HepG2 (cell line): ENCODE measurements around the gene HYAL2. TPM values are rescaled to one million over a fixed set of nuclear protein-coding genes. Genes with fewer than 3 reads are reported as not detected.

Source experiments
- ATAC-seq: fragments of 200-7000 bp; cut with Tn5 transposase; 3 replicates; pipeline ENCODE4 v1.9.1; 2020; ENCODE audit warnings: mild to moderate bottlenecking, moderate library complexity
- BruUV-seq: library from RNA; stranded (reverse); fragments of 400-500 nt; replicated peaks from 2 replicates; lab custom pipeline; 2021; lab: Mats Ljungman, UMichigan
- CTCF ChIA-PET: fragments of 300-600 bp; formaldehyde crosslinking; extraction: SDS; loops from one replicate; lab custom pipeline; 2021; ENCODE audit warnings: low total read pairs, inconsistent platforms, low intra/inter-chr PET ratio; lab: Yijun Ruan, JAX
- POLR2A ChIA-PET: fragments of 350-600 bp; sonication (Branson Sonifier 250); formaldehyde crosslinking; loops from one replicate; lab custom pipeline; 2020; ENCODE audit warnings: antibody characterized with exemption, inconsistent platforms; lab: Yijun Ruan, JAX
- DNase-seq: peaks from one replicate; pipeline ENCODE4 v3.0.0-alpha.2; 2015; ENCODE audit warnings: low spot score
- FAIRE-seq: peaks from 3 replicates; lab custom pipeline; 2011; peaks lifted over from hg19 to GRCh38; lab: Jason Lieb, UNC
- H2AFZ ChIP-seq: one replicate; pipeline ENCODE4 v1.6.1; 2011; ENCODE audit warnings: low read length, inconsistent platforms
- H3K27ac ChIP-seq: fragments of 300-600 bp; 3 replicates; pipeline ENCODE4 v1.8.0; 2011; ENCODE audit warnings: mixed run types, mild to moderate bottlenecking, mixed read lengths, low read length, inconsistent platforms; ENCODE audit not compliant: insufficient read depth; ENCODE audit errors: extremely low read length
- H3K27me3 ChIP-seq, 2 experiments: fragments of 200-600 bp in 1 of 2; 2 replicates in 1 of 2; 3 replicates in 1 of 2; pipeline versions ENCODE4 v1.6.0 to v1.8.0; 2011; ENCODE audit warnings: low read length in 2 of 2, mild to moderate bottlenecking in 2 of 2, moderate library complexity in 2 of 2, inconsistent platforms in 1 of 2; ENCODE audit not compliant: insufficient read depth in 2 of 2, control insufficient read depth in 1 of 2
- H3K36me3 ChIP-seq, 2 experiments: fragments of 200-600 bp in 1 of 2; replicated peaks in 1 of 2; 2 replicates in 1 of 2; 3 replicates in 1 of 2; pipeline versions ENCODE4 v1.5.1 to v1.8.0; 2011; ENCODE audit warnings: low read length in 2 of 2, inconsistent platforms in 1 of 2; ENCODE audit not compliant: insufficient read depth in 2 of 2, control insufficient read depth in 1 of 2
- H3K4me1 ChIP-seq: 2 replicates; pipeline ENCODE4 v1.5.1; 2012; ENCODE audit warnings: low read length, inconsistent platforms; ENCODE audit not compliant: insufficient read depth
- H3K4me2 ChIP-seq: 2 replicates; pipeline ENCODE4 v1.6.0; 2011; ENCODE audit warnings: low read depth, low read length, inconsistent platforms
- H3K4me3 ChIP-seq, 3 experiments: fragments of 200-600 bp in 1 of 3; sonication (generic), shearing (Covaris generic) in 1 of 3; replicated peaks in 1 of 3; 2 replicates each; pipeline ENCODE4 v1.5.1; 2011 to 2016; ENCODE audit warnings: low read length in 3 of 3, inconsistent platforms in 2 of 3, low read depth in 2 of 3, mild to moderate bottlenecking in 2 of 3, control low read depth in 1 of 3, mixed read lengths in 1 of 3; ENCODE audit not compliant: insufficient read depth in 1 of 3
- H3K79me2 ChIP-seq: one replicate; pipeline ENCODE4 v1.6.1; 2011; ENCODE audit warnings: low read length, inconsistent platforms; ENCODE audit not compliant: insufficient read depth
- H3K9ac ChIP-seq: 2 replicates; pipeline ENCODE4 v1.6.0; 2011; ENCODE audit warnings: mild to moderate bottlenecking, low read depth, low read length, inconsistent platforms; ENCODE audit not compliant: insufficient read depth
- H3K9me3 ChIP-seq: 2 replicates; pipeline ENCODE4 v1.5.1; 2012; ENCODE audit warnings: mild to moderate bottlenecking, low read length
- H4K20me1 ChIP-seq: 2 replicates; pipeline ENCODE4 v1.6.0; 2011; ENCODE audit warnings: inconsistent platforms, mild to moderate bottlenecking, low read length, moderate library complexity; ENCODE audit not compliant: insufficient read depth
- EHMT2 ChIP-seq: fragments of 200-600 bp; sonication (generic); IDR thresholded peaks from 2 replicates; pipeline ENCODE4 v1.7.0; 2017; ENCODE audit warnings: antibody characterized with exemption, low read depth, low read length, borderline replicate concordance
- GMEB1 ChIP-seq: sonication (generic); formaldehyde crosslinking; IDR thresholded peaks from 2 replicates; pipeline ENCODE4 v1.5.1; 2020; ENCODE audit warnings: missing genetic modification reagents, mild to moderate bottlenecking, borderline replicate concordance
- MED1 ChIP-seq: sonication (generic); formaldehyde crosslinking; IDR thresholded peaks from 2 replicates; pipeline ENCODE4 v1.4.0; 2020; ENCODE audit warnings: missing genetic modification reagents
- RAD21 ChIP-seq: fragments of 450-650 bp; formaldehyde crosslinking; IDR thresholded peaks from 2 replicates; pipeline ENCODE4 v1.5.0; 2020; ENCODE audit warnings: mild to moderate bottlenecking
- STAG1 ChIP-seq: sonication (generic); formaldehyde crosslinking; IDR thresholded peaks from 2 replicates; pipeline ENCODE4 v1.4.0; 2020; ENCODE audit warnings: missing genetic modification reagents
- XRCC5 ChIP-seq: fragments of 200-400 bp; formaldehyde crosslinking; optimal IDR thresholded peaks from 2 replicates; pipeline ENCODE3; 2017; ENCODE audit warnings: mild to moderate bottlenecking, low read length
- ZFP91 ChIP-seq: sonication (generic); formaldehyde crosslinking; IDR thresholded peaks from 2 replicates; pipeline ENCODE4 v1.9.0; 2022; ENCODE audit warnings: missing genetic modification reagents, mild to moderate bottlenecking, borderline replicate concordance
- ZFX ChIP-seq: sonication (generic); formaldehyde crosslinking; IDR thresholded peaks from 2 replicates; pipeline ENCODE4 v1.4.0; 2020; ENCODE audit warnings: mild to moderate bottlenecking, low read depth, missing genetic modification reagents, moderate library complexity
- WGBS: methylation state at CpG from one replicate; pipeline ENCODE4 v1.1.6; 2017; ENCODE audit warnings: low lambda C conversion rate; 5-methylcytosine and 5-hydroxymethylcytosine counted together
- in situ Hi-C: cut with HindIII; loops from 2 replicates; pipeline ENCODE4 v1.10.0; 2017; ENCODE audit warnings: low pct_unique_long_range_greater_than_20kb; ENCODE audit not compliant: extremely low pct_ligation_motif_present
- intact Hi-C: fragments of 100-400 bp; cut with micrococcal nuclease; formaldehyde crosslinking; loops from one replicate; pipeline ENCODE4 v1.10.0; 2022; ENCODE audit not compliant: unreplicated experiment
- polyA plus RNA-seq, 8 experiments: library from polyadenylated mRNA; depleted of rRNA in 3 of 8; stranded (reverse) in 7 of 8; unstranded in 1 of 8; fragments of >200 nt; fragmentation: Illumina TruSeq in 4 of 8; extraction: Trizol in 4 of 8; gene quantifications; 2 replicates each; pipeline versions ENCODE4 v1.2.1 to v1.2.3, GENCODE V29; 2011 to 2016; ENCODE audit warnings: low read depth in 4 of 8, missing spikeins in 1 of 8, mixed read lengths in 1 of 8; ENCODE audit not compliant: insufficient read depth in 1 of 8
- total RNA-seq, 5 experiments: library from RNA; depleted of rRNA; stranded (reverse); fragments of >200 nt; fragmentation: Illumina TruSeq; extraction: Trizol; gene quantifications; 2 replicates each; pipeline ENCODE4 v1.2.3, GENCODE V29; 2016; ENCODE audit warnings: low read depth in 1 of 5
- TF ChIP-seq, protein P1 (sequence below): sonication (generic); formaldehyde crosslinking; IDR thresholded peaks from 2 replicates; pipeline ENCODE4 v1.4.0; 2020; ENCODE audit warnings: missing genetic modification reagents, mild to moderate bottlenecking, borderline replicate concordance
- TF ChIP-seq, protein P2 (sequence below): sonication (generic); formaldehyde crosslinking; IDR thresholded peaks from 2 replicates; pipeline ENCODE4 v1.5.1; 2020; ENCODE audit warnings: mild to moderate bottlenecking, missing genetic modification reagents, moderate library complexity

Gene HYAL2
- total and polyA plus RNA-seq, 2 of the 13 experiments (the other 11 are each of a cell fraction or from before 2014, with no cell fraction given) = 76.2 to 102 TPM

DNA sequence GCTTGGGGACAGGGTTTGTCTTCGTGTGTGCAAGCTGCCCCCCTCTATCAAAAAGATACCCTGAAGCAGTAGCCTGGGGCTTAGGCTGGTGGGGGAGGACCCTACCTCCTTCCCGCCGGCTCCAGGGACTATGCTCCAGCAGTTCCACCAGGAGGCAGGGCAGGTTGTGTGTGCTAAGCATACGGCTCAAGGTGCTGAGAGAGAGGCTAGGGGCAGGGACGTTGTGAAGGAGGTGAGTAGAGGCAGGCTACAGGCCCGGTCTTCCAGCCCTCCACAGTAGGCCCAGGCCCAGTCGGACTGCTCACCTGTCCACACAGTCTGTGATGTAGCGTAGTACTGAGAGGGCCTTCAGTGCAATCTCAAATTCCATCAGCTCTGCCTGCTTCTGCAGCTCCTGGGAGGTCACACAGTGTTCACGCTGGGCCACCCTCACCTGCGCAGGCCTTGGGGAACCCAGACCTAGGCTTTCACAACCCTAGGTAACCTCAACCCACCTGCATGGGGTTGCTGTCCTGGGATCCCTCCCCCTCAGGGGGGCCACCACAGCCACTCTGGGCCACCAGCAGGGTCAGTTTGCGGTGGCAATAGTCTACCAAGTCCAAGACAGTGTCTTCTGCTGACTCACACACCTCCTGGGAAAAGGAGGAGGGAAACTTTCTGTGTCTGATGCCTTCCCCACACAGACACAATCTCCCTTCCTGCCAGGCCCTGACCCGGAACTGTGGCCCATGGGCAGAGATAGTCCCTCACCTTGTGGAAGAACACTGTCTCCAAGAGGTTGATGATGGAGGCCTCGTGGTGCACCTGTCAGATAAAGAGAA is 20.5 kb upstream of the HYAL2 start:
- BruUV-seq = no TSS peak
- 0 out of 5 replicates have a peak, but pooled peaks cover 0 to 1% of the 10 kb centered on the region in 2 experiments for H3K27me3 ChIP-seq
- FAIRE-seq = peak; percentile 42
- WGBS = 47% methylated on average over 5 of the region's 13 CpGs
- peak overlapping the region; percentile 36 for H3K4me2 ChIP-seq
- 0 out of 2 replicates have a peak, but pooled peaks cover 3% of the 10 kb centered on the region for H4K20me1 ChIP-seq
- POLR2A ChIA-PET = interaction anchor here (1.0 kb wide), 1 partner anchor 43 kb away, joined by 3 read pairs; no protein-coding TSS in a partner anchor
- H3K4me3 ChIP-seq = no peak overlapping the region; a peak in 1 of 6 replicates
- no peak overlapping the region for H2AFZ ChIP-seq
- no peak overlapping the region for H3K9ac ChIP-seq
- peak; percentile 79 for ATAC-seq
- H3K9me3 ChIP-seq = no peaks in the 10 kb centered on the region
- intact Hi-C loops (loop anchor here (10.0 kb wide), 1 partner anchor 202 kb away; no protein-coding TSS in a partner anchor), in situ Hi-C loops (loop anchor here (10.0 kb wide), 1 partner anchor 202 kb away; no protein-coding TSS in a partner anchor)
- H3K4me1 ChIP-seq = peaks cover 67% of the 10 kb centered on the region
- H3K27ac ChIP-seq = no peak overlapping the region
- DNase-seq = no peak
- CTCF ChIA-PET = no interaction called here
- no peaks in the 10 kb centered on the region for H3K79me2 ChIP-seq
- peaks cover 0 to 4% of the 10 kb centered on the region in 2 experiments; a peak in 1 of 5 replicates for H3K36me3 ChIP-seq
- TF ChIP-seq, protein P1, sequence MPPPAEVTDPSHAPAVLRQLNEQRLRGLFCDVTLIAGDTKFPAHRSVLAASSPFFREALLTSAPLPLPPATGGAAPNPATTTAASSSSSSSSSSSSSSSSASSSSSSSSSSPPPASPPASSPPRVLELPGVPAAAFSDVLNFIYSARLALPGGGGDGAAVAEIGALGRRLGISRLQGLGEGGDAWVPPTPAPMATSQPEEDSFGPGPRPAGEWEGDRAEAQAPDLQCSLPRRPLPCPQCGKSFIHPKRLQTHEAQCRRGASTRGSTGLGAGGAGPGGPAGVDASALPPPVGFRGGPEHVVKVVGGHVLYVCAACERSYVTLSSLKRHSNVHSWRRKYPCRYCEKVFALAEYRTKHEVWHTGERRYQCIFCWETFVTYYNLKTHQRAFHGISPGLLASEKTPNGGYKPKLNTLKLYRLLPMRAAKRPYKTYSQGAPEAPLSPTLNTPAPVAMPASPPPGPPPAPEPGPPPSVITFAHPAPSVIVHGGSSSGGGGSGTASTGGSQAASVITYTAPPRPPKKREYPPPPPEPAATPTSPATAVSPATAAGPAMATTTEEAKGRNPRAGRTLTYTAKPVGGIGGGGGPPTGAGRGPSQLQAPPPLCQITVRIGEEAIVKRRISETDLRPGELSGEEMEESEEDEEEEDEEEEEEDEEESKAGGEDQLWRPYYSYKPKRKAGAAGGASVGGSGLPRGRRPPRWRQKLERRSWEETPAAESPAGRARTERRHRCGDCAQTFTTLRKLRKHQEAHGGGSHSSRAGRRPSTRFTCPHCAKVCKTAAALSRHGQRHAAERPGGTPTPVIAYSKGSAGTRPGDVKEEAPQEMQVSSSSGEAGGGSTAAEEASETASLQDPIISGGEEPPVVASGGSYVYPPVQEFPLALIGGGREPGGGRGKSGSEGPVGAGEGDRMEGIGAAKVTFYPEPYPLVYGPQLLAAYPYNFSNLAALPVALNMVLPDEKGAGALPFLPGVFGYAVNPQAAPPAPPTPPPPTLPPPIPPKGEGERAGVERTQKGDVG (CRISPR knock-in tag) = 0 out of 2 replicates have a peak, but pooled peaks have one; percentile 32
- TF ChIP-seq ZFP91 (CRISPR knock-in tag) (peak; percentile 17; the same call in 1 of the 2 replicates), MED1 (CRISPR knock-in tag) (no peak), EHMT2 (no peak), XRCC5 (peak; percentile 26), RAD21 (0 out of 2 replicates have a peak, but pooled peaks have one; percentile 26), STAG1 (CRISPR knock-in tag) (peak; percentile 34), GMEB1 (CRISPR knock-in tag) (no peak), ZFX (CRISPR knock-in tag) (0 out of 2 replicates have a peak, but pooled peaks have one; percentile 29)
- TF ChIP-seq, protein P2, sequence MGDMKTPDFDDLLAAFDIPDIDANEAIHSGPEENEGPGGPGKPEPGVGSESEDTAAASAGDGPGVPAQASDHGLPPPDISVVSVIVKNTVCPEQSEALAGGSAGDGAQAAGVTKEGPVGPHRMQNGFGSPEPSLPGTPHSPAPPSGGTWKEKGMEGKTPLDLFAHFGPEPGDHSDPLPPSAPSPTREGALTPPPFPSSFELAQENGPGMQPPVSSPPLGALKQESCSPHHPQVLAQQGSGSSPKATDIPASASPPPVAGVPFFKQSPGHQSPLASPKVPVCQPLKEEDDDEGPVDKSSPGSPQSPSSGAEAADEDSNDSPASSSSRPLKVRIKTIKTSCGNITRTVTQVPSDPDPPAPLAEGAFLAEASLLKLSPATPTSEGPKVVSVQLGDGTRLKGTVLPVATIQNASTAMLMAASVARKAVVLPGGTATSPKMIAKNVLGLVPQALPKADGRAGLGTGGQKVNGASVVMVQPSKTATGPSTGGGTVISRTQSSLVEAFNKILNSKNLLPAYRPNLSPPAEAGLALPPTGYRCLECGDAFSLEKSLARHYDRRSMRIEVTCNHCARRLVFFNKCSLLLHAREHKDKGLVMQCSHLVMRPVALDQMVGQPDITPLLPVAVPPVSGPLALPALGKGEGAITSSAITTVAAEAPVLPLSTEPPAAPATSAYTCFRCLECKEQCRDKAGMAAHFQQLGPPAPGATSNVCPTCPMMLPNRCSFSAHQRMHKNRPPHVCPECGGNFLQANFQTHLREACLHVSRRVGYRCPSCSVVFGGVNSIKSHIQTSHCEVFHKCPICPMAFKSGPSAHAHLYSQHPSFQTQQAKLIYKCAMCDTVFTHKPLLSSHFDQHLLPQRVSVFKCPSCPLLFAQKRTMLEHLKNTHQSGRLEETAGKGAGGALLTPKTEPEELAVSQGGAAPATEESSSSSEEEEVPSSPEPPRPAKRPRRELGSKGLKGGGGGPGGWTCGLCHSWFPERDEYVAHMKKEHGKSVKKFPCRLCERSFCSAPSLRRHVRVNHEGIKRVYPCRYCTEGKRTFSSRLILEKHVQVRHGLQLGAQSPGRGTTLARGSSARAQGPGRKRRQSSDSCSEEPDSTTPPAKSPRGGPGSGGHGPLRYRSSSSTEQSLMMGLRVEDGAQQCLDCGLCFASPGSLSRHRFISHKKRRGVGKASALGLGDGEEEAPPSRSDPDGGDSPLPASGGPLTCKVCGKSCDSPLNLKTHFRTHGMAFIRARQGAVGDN = peak; percentile 40; the same call in 1 of the 2 replicates
